Esophagus muscularis mucosa (tissue), 4 donors: ENCODE results near the gene SUN1. TPM values are rescaled to one million over a fixed set of nuclear protein-coding genes. Genes with fewer than 3 reads are reported as not detected.

Experiments
- DNase-seq: peaks from one replicate; pipeline ENCODE4 v3.0.0-alpha.2; 2017; ENCODE audit errors: extremely low spot score
- H3K27ac ChIP-seq, 4 donors: fragments of 200-600 bp; sonication (generic); replicated peaks in 1 of 4; 1 replicate in 3 of 4; 2 replicates in 1 of 4; pipeline ENCODE4 v1.5.1; 2016 to 2019; ENCODE audit warnings: mild to moderate bottlenecking in 1 of 4
- H3K27me3 ChIP-seq, 4 donors: fragments of 200-600 bp; sonication (generic); one replicate each; pipeline versions ENCODE4 v1.5.1 to v1.6.0; 2016 to 2019
- H3K36me3 ChIP-seq, 4 donors: fragments of 200-600 bp; sonication (generic); one replicate each; pipeline ENCODE4 v1.5.1; 2016 to 2019
- H3K4me1 ChIP-seq, 4 donors: fragments of 200-600 bp; sonication (generic); one replicate each; pipeline ENCODE4 v1.5.1; 2016 to 2019
- H3K4me3 ChIP-seq, 4 donors: fragments of 200-600 bp; sonication (generic); 1 replicate in 2 of 4; 2 replicates in 2 of 4; pipeline ENCODE4 v1.5.1; 2016 to 2019; ENCODE audit warnings: mild to moderate bottlenecking in 4 of 4, moderate library complexity in 1 of 4
- H3K9me3 ChIP-seq, 4 donors: fragments of 200-600 bp; sonication (generic); 1 replicate in 3 of 4; 2 replicates in 1 of 4; pipeline ENCODE4 v1.5.1; 2016 to 2019
- EP300 ChIP-seq: sonication (generic); formaldehyde crosslinking; IDR thresholded peaks from one replicate; pipeline ENCODE4 v1.6.1; 2017; ENCODE audit warnings: antibody characterized with exemption
- POLR2A ChIP-seq: fragments of 450-650 bp; IDR thresholded peaks from one replicate; pipeline ENCODE4 v1.6.1; 2017; ENCODE audit warnings: antibody characterized with exemption, moderate library complexity, mild to moderate bottlenecking, low read depth
- POLR2AphosphoS5 ChIP-seq, 2 donors: sonication (generic); formaldehyde crosslinking; IDR thresholded peaks; one replicate each; pipeline ENCODE4 v1.6.1; 2017; ENCODE audit warnings: antibody characterized with exemption in 2 of 2
- WGBS: methylation state at CpG from one replicate; pipeline ENCODE4 v1.1.5; 2018; 5-methylcytosine and 5-hydroxymethylcytosine counted together
- intact Hi-C: fragments of 100-400 bp; cut with DNase I; formaldehyde crosslinking; loops from one replicate; pipeline ENCODE4 v1.15.1; 2023
- total RNA-seq, 4 donors: library from RNA; depleted of rRNA; stranded (reverse); fragments of >200 nt; gene quantifications; one replicate each; pipeline versions ENCODE4 v1.1.0 to v1.2.1, GENCODE V29; 2016
- TF ChIP-seq, protein P1 (sequence below), 3 experiments: fragments of 200-600 bp in 2 of 3; fragments of 450-650 bp in 1 of 3; sonication (generic) in 2 of 3; IDR thresholded peaks; one replicate each; pipeline ENCODE4 v1.5.1; 2017 to 2019; ENCODE audit warnings: antibody characterized with exemption in 3 of 3, mild to moderate bottlenecking in 2 of 3, moderate library complexity in 1 of 3

SUN1 gene
- total RNA-seq, 4 donors from 2014 or later = 132 to 149 (median 147) TPM

DNA sequence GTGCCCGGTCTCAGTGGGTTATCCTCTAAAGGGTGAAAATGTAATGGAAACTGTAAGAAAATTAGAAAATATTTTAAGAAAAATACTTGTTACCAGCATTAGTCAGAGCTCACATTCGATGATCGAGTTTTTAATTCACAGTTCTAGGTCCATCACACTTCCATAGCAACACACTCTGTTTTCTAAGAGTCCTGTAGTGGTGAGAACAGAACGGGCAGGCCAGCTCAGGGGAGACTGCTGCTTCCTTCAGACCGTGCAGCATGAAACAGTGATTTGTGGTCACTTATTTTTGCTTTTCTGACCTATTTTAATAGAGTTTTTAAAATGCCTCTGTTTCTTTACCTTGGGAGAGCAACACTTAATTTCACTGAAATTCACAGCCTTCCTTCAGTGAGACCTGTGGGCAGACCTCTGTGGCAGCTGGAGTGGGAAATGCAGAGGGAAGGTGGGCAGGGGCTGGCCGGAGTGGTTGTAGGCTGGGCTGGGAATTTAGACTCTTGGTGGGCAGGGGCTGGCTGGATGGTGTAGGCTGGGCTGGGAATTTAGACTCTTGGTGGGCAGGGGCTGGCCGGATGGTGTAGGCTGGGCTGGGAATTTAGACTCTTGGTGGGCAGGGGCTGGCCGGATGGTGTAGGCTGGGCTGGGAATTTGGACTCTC lies 1.5 kb downstream of the SUN1 start:
- Histone ChIP-seq H3K4me1 (peaks cover 97 to 100% (median 98%) of the 10 kb centered on the region in 4 donors), H3K4me3 (no peak overlapping the region), H3K9me3 (no peaks in the 10 kb centered on the region), H3K36me3 (peaks cover 0 to 8% (median 5%) of the 10 kb centered on the region in 4 donors), H3K27me3 (no peaks in the 10 kb centered on the region), H3K27ac (peak overlapping the region; percentile 90 to 95 (median 92))
- DNase-seq = no peak
- TF ChIP-seq POLR2AphosphoS5 (IDR thresholded peaks at IDR 0.05) (no peak), POLR2A (no peak), EP300 (no peak)
- TF ChIP-seq, protein P1, sequence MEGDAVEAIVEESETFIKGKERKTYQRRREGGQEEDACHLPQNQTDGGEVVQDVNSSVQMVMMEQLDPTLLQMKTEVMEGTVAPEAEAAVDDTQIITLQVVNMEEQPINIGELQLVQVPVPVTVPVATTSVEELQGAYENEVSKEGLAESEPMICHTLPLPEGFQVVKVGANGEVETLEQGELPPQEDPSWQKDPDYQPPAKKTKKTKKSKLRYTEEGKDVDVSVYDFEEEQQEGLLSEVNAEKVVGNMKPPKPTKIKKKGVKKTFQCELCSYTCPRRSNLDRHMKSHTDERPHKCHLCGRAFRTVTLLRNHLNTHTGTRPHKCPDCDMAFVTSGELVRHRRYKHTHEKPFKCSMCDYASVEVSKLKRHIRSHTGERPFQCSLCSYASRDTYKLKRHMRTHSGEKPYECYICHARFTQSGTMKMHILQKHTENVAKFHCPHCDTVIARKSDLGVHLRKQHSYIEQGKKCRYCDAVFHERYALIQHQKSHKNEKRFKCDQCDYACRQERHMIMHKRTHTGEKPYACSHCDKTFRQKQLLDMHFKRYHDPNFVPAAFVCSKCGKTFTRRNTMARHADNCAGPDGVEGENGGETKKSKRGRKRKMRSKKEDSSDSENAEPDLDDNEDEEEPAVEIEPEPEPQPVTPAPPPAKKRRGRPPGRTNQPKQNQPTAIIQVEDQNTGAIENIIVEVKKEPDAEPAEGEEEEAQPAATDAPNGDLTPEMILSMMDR (IDR thresholded peaks at IDR 0.05) = no peak
- intact Hi-C loops = loop anchor here (10.0 kb wide), 1 partner anchor 49 kb away; no protein-coding TSS in a partner anchor
- WGBS = 57% methylated on average over 8 of the region's 8 CpGs

DNA sequence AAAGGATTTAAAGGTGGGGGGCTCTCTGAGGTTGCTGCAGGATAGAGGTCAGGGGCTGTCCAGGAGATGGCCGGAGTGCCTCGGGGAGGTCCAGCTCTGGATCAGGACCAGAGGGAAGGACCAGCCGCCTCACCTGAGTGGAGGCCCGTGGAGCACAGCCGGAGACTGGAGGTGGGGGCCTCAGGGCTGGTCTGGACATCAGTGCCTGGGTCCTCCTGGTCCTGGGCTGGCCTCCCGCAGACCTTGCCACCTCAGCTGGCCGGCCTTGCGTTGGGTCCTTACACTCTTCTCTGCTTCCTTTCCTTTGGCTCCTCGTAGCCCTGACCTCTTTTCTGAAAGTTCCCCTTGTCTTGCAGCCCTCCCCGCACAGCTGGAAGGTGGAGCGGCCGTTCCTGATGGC lies 2.0 kb downstream of the SUN1 start:
- 83% methylated on average over 12 of the region's 12 CpGs for WGBS
- no peak for DNase-seq
- Histone ChIP-seq H3K36me3 (peaks cover 0 to 13% (median 10%) of the 10 kb centered on the region in 4 donors), H3K4me3 (no peak overlapping the region), H3K4me1 (peaks cover 94 to 100% (median 97%) of the 10 kb centered on the region in 4 donors), H3K9me3 (no peaks in the 10 kb centered on the region), H3K27me3 (no peaks in the 10 kb centered on the region), H3K27ac (peak overlapping the region; percentile 90 to 95 (median 92))
- TF ChIP-seq, protein P1 (IDR thresholded peaks at IDR 0.05) = no peak
- TF ChIP-seq POLR2AphosphoS5 (IDR thresholded peaks at IDR 0.05) (no peak), EP300 (no peak)
- intact Hi-C loops = loop anchor here (10.0 kb wide), 1 partner anchor 49 kb away; no protein-coding TSS in a partner anchor

DNA sequence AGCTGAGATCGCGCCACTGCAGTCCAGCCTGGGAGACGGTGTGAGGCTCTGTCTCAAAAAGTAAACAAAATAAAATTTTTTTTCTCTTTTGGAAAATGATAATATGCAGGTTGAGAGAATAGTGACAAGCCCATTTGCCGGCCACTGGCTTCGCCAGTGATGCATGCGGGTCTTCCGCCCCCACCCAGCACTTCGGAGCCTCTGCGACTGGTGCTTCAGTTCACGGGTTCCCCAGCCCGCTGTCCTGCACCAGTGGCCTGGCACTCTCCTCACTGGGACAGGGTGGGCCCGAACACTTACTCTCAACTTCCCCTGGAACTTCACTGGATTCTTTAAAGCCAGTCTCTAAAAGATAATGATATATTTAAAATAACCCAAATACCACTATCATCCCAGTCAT lies 2.7 kb downstream of the SUN1 start:
- TF ChIP-seq, protein P1 (IDR thresholded peaks at IDR 0.05) = no peak
- TF ChIP-seq POLR2AphosphoS5 (IDR thresholded peaks at IDR 0.05) (no peak), EP300 (no peak), POLR2A (no peak)

DNA sequence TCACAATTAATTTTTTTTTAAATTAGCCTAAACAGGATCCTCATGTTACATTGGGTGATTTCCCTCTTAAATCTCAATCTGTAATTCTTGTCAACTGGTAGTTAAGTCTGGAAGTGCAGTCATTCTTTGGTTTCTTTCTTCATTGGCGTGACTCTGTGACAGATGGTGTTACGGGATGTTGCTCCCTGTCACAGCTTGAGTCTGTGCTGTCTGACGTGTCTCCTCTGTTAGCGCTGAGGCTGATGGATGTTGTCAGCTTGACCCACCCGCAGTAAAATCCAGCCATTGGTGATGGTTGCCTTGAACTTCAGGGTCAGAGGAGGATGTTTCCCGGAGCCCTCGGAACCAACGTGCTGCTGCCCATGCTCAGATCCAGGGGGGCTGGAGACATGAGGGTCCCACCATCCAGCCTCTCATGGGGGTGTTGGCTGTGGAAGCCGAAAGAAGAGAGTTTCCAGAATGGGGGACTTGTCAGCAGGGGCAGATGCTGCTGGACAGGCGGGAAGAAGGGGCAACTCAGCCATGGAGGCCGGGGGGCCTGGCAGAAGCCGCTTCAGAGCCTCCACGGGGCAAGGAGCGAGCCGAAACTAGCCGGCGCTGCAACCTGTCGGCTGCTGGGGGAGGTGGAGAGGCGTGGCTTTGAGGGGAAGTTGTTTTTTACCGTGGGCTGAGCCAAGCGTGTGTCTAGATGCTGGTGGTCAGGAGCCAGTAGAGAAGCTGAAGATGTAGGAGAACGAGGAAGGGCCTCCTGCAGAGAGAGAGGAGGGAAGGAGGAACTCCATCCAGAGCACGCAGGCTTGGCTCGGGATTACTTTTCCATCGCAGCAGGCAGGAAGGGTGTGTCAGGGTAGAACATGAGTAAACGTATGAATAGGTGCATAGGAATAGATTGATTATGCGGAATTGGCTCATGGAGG lies 3.5 kb downstream of the SUN1 start:
- Histone ChIP-seq H3K9me3 (no peaks in the 10 kb centered on the region), H3K4me3 (no peak overlapping the region), H3K27ac (peak overlapping the region; percentile 90 to 95 (median 92)), H3K36me3 (peaks cover 7 to 27% (median 21%) of the 10 kb centered on the region in 4 donors), H3K4me1 (peaks cover 80 to 96% (median 84%) of the 10 kb centered on the region in 4 donors), H3K27me3 (no peaks in the 10 kb centered on the region)
- intact Hi-C loops = loop anchor here (5.0 to 10.0 kb wide), 2 partner anchors 37 to 51 kb away; no protein-coding TSS in a partner anchor
- WGBS = 65% methylated on average over 27 of the region's 27 CpGs
- DNase-seq = no peak
- TF ChIP-seq POLR2A = no peak
- no peak for TF ChIP-seq POLR2AphosphoS5 (IDR thresholded peaks at IDR 0.05)
- TF ChIP-seq, protein P1 (IDR thresholded peaks at IDR 0.05) = no peak
- no peak for TF ChIP-seq EP300

More for the DNA sequence above, 2.7 kb downstream of the SUN1 start:
- no peaks in the 10 kb centered on the region for H3K27me3 ChIP-seq
- H3K9me3 ChIP-seq = no peaks in the 10 kb centered on the region
- H3K36me3 ChIP-seq = peaks cover 3 to 21% (median 16%) of the 10 kb centered on the region in 4 donors
- peak overlapping the region; percentile 90 to 95 (median 92) for H3K27ac ChIP-seq
- no peak overlapping the region for H3K4me3 ChIP-seq
- peaks cover 87 to 98% (median 90%) of the 10 kb centered on the region in 4 donors for H3K4me1 ChIP-seq
- DNase-seq = no peak
- intact Hi-C loops = loop anchor here (5.0 to 10.0 kb wide), 2 partner anchors 37 to 50 kb away; no protein-coding TSS in a partner anchor
- 85% methylated on average over 12 of the region's 12 CpGs for WGBS
